Loucy (cell line): Measurements from ENCODE around the gene C1orf174.

Experiments
- H2AFZ ChIP-seq: fragments of 200-600 bp; sonication (generic); 2 replicates; pipeline ENCODE4 v1.6.0; 2016; ENCODE audit warnings: antibody characterized with exemption, mild to moderate bottlenecking, low read length, moderate library complexity
- H3F3A ChIP-seq: fragments of 200-600 bp; 2 replicates; pipeline ENCODE4 v1.6.0; 2016; ENCODE audit warnings: antibody characterized with exemption, low read depth, mild to moderate bottlenecking
- H3K27me3 ChIP-seq: fragments of 200-600 bp; sonication (generic); 2 replicates; pipeline ENCODE4 v1.6.1; 2014; ENCODE audit warnings: low read length, mild to moderate bottlenecking; ENCODE audit not compliant: insufficient read depth, poor library complexity, severe bottlenecking
- H3K36me3 ChIP-seq: fragments of 200-600 bp; sonication (generic); 2 replicates; pipeline ENCODE4 v1.6.1; 2016; ENCODE audit warnings: low read length; ENCODE audit not compliant: insufficient read depth
- H3K4me1 ChIP-seq: fragments of 200-600 bp; sonication (generic); 2 replicates; pipeline ENCODE4 v1.5.1; 2014; ENCODE audit warnings: low read length, mild to moderate bottlenecking; ENCODE audit not compliant: insufficient read depth, poor library complexity, severe bottlenecking
- H3K4me2 ChIP-seq: fragments of 200-600 bp; sonication (generic); 2 replicates; pipeline ENCODE4 v1.6.0; 2014; ENCODE audit warnings: antibody characterized with exemption, low read length, low read depth, mild to moderate bottlenecking; ENCODE audit not compliant: poor library complexity, severe bottlenecking
- H3K4me3 ChIP-seq: fragments of 200-600 bp; sonication (generic); 2 replicates; pipeline ENCODE4 v1.5.1; 2014; ENCODE audit warnings: low read length, mild to moderate bottlenecking, mixed read lengths; ENCODE audit not compliant: poor library complexity, severe bottlenecking
- H3K79me2 ChIP-seq: fragments of 200-600 bp; sonication (generic); 2 replicates; pipeline ENCODE4 v1.6.1; 2014; ENCODE audit warnings: low read length; ENCODE audit not compliant: insufficient read depth
- H3K9ac ChIP-seq: fragments of 200-600 bp; sonication (generic); 2 replicates; pipeline ENCODE4 v1.6.0; 2014; ENCODE audit warnings: mild to moderate bottlenecking, low read depth, low read length, moderate library complexity; ENCODE audit not compliant: poor library complexity, severe bottlenecking
- H3K9me2 ChIP-seq: fragments of 200-600 bp; sonication (generic); replicated peaks from 2 replicates; pipeline ENCODE4 v1.6.1; 2016; ENCODE audit warnings: low read depth, low read length, mixed read lengths
- H3K9me3 ChIP-seq: fragments of 200-600 bp; sonication (generic); 2 replicates; pipeline ENCODE4 v1.6.1; 2014; ENCODE audit warnings: mild to moderate bottlenecking, antibody characterized with exemption, low read length, low read depth; ENCODE audit not compliant: insufficient read depth
- H4K20me1 ChIP-seq: fragments of 200-600 bp; sonication (generic); 2 replicates; pipeline ENCODE4 v1.6.0; 2014; ENCODE audit warnings: antibody characterized with exemption, low read length, mild to moderate bottlenecking; ENCODE audit not compliant: insufficient read depth, poor library complexity, severe bottlenecking
- EZH2phosphoT487 ChIP-seq: fragments of 200-600 bp; IDR thresholded peaks from 2 replicates; pipeline ENCODE4 v1.6.1; 2018; ENCODE audit warnings: antibody characterized with exemption, mild to moderate bottlenecking, moderate library complexity, borderline replicate concordance
- TF ChIP-seq, protein P1 (sequence below): fragments of 200-600 bp; sonication (generic); conservative IDR thresholded peaks from 2 replicates; pipeline ENCODE4 v1.5.1; 2014; ENCODE audit warnings: mild to moderate bottlenecking, antibody characterized with exemption, low read length

Gene C1orf174

DNA sequence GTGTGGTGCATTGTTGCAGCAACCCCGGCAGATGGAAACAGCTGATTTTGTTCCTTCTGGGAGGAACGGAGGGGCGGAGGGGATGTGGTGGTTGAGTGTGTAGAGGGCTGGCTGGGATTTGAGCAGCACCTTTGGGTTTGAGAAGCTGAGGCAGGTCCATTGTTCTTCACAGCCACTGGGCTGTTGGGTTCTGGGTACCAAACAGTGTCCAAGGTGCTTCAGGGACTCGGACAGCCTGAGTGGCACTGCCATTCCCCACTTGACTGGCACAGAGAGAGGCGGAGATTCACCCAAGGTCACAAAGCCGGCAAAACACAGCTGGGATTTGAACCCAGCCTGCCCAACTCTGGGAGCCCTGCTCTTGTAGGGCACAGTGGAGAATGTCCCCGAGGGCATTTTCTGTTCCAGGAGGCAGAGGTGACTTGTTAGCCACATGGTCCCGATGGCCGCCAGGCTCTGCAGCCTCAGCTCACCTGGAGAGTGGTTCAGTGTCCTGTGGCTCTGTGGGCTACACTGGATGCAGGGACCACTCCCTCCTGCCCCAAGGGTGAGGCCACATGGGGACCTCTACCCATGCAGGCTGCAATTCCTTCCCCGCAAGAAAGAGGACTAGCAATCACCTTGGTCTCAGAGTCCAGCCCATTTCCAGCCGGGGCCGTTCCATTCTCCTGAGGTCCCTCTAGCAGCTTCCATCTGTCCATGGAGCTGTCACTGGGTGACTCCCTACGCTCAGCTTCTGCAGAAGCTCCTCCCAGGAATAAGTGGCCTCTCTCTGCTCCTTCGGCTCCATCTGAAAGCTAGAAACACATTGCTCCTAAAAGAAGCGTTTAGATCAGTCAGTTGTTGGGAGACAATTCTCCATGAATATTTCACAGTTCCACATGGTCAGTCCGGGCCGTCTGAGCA is 31.2 kb upstream of the C1orf174 start:
- no peaks in the 10 kb centered on the region for H3K79me2 ChIP-seq
- H3K4me3 ChIP-seq = no peak overlapping the region
- H3K9me3 ChIP-seq = no peaks in the 10 kb centered on the region; the same call in 1 of the 2 replicates
- H3K9ac ChIP-seq = no peak overlapping the region
- TF ChIP-seq EZH2phosphoT487 = no peak
- TF ChIP-seq, protein P1, sequence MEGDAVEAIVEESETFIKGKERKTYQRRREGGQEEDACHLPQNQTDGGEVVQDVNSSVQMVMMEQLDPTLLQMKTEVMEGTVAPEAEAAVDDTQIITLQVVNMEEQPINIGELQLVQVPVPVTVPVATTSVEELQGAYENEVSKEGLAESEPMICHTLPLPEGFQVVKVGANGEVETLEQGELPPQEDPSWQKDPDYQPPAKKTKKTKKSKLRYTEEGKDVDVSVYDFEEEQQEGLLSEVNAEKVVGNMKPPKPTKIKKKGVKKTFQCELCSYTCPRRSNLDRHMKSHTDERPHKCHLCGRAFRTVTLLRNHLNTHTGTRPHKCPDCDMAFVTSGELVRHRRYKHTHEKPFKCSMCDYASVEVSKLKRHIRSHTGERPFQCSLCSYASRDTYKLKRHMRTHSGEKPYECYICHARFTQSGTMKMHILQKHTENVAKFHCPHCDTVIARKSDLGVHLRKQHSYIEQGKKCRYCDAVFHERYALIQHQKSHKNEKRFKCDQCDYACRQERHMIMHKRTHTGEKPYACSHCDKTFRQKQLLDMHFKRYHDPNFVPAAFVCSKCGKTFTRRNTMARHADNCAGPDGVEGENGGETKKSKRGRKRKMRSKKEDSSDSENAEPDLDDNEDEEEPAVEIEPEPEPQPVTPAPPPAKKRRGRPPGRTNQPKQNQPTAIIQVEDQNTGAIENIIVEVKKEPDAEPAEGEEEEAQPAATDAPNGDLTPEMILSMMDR = no peak
- no peak overlapping the region for H2AFZ ChIP-seq
- no peaks in the 10 kb centered on the region for H3K27me3 ChIP-seq
- H3F3A ChIP-seq = no peaks in the 10 kb centered on the region
- no peaks in the 10 kb centered on the region for H3K9me2 ChIP-seq
- H4K20me1 ChIP-seq = no peaks in the 10 kb centered on the region
- H3K4me1 ChIP-seq = no peaks in the 10 kb centered on the region
- H3K36me3 ChIP-seq = no peaks in the 10 kb centered on the region
- no peak overlapping the region for H3K4me2 ChIP-seq

DNA sequence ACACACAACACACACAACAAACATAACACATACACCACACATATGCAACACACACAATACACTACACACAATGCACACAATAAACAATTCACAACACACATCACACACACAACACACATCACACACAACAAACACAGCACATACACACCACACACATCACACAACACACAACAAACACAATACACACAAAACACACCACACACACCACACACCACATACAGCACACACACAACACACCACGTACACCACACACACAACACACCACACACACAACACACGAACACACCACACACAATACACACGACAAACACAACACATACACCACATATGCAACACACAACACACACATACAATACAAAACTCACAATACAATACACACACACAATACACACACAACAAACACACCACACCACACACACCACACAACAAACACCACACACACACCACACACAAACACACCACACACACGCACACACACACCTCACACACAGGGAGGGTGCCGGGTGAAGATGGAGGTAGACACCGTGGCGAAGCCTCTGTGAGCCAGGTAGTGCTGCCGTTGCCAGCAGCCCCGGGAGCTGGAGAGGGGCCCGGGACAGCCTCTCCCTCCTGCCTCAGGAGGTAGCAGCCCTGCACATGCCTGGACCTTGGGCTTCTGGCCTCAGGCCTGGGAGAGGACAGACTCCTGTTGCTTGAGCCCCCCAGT is 30.4 kb upstream of the C1orf174 start:
- Histone ChIP-seq H3K9me2 (no peaks in the 10 kb centered on the region), H3K9me3 (no peaks in the 10 kb centered on the region; the same call in 1 of the 2 replicates), H3K36me3 (no peaks in the 10 kb centered on the region), H3K4me2 (no peak overlapping the region), H3K27me3 (no peaks in the 10 kb centered on the region), H2AFZ (no peak overlapping the region), H3K9ac (no peak overlapping the region), H3K4me3 (no peak overlapping the region), H3K4me1 (no peaks in the 10 kb centered on the region), H3F3A (no peaks in the 10 kb centered on the region), H3K79me2 (no peaks in the 10 kb centered on the region), H4K20me1 (no peaks in the 10 kb centered on the region)
- no peak for TF ChIP-seq EZH2phosphoT487
- TF ChIP-seq, protein P1 = no peak

DNA sequence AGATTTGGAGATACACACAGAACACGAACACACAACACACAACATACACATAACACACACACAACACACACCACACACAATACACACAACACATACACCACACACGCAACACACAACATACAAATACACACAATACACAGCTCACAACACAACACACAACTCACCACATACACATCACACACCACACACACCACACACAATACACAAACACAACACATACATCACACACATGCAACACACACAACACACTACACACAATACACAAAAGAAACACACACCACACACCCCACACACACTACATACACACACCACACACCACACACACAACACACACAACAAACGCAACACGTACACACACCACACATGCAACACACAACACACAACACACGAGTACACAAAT is 29.1 kb upstream of the C1orf174 start:
- TF ChIP-seq, protein P1 = no peak
- TF ChIP-seq EZH2phosphoT487 = no peak
- H3F3A ChIP-seq = no peaks in the 10 kb centered on the region
- no peak overlapping the region for H3K4me3 ChIP-seq
- H2AFZ ChIP-seq = no peak overlapping the region
- no peak overlapping the region for H3K4me2 ChIP-seq
- no peaks in the 10 kb centered on the region for H3K27me3 ChIP-seq
- H3K4me1 ChIP-seq = no peaks in the 10 kb centered on the region
- H3K9me2 ChIP-seq = no peaks in the 10 kb centered on the region
- H4K20me1 ChIP-seq = no peaks in the 10 kb centered on the region
- H3K9me3 ChIP-seq = no peaks in the 10 kb centered on the region; the same call in 1 of the 2 replicates
- no peaks in the 10 kb centered on the region for H3K79me2 ChIP-seq
- H3K36me3 ChIP-seq = no peaks in the 10 kb centered on the region
- no peak overlapping the region for H3K9ac ChIP-seq
